ENCODE results near the gene DNAH17. TPM values are rescaled to one million over a fixed set of nuclear protein-coding genes. Genes with fewer than 3 reads are reported as not detected.

The DNAH17 gene
- total RNA-seq, 1 donor from 2014 or later: 0.81 TPM

- intact Hi-C loops (cut with DNase I): no loop called here
- DNase-seq (ENCODE audit: low spot score): no peak
These were observed 19.6 kb downstream of the DNAH17 start for GRCh38 chr17:78557598-78558039.

GRCh38 chr17:78556812-78557211 is 20.4 kb downstream of the DNAH17 start:
- intact Hi-C loops (cut with DNase I): no loop called here
- no peak for DNase-seq (ENCODE audit: low spot score)

- no peak for DNase-seq (ENCODE audit: low spot score)
- intact Hi-C loops (cut with DNase I): no loop called here
These were observed 21.3 kb downstream of the DNAH17 start for GRCh38 chr17:78555746-78556401.

- no peak for DNase-seq (ENCODE audit: low spot score)
- intact Hi-C loops (cut with DNase I): no loop called here
These were observed 26.7 kb downstream of the DNAH17 start for GRCh38 chr17:78550464-78550863.

GRCh38 chr17:78548725-78549124 is 28.5 kb downstream of the DNAH17 start:
- intact Hi-C loops (cut with DNase I): no loop called here
- no peak for DNase-seq (ENCODE audit: low spot score)

GRCh38 chr17:78547035-78547434 is 30.2 kb downstream of the DNAH17 start:
- intact Hi-C loops (cut with DNase I): no loop called here
- no peak for DNase-seq (ENCODE audit: low spot score)

GRCh38 chr17:78546476-78546875 is 30.7 kb downstream of the DNAH17 start:
- DNase-seq (ENCODE audit: low spot score): no peak
- intact Hi-C loops (cut with DNase I): no loop called here

- intact Hi-C loops (cut with DNase I): no loop called here
These were observed 32.1 kb downstream of the DNAH17 start for GRCh38 chr17:78544881-78545755.

GRCh38 chr17:78541488-78542206 is 35.5 kb downstream of the DNAH17 start:
- no peak for DNase-seq (ENCODE audit: low spot score)
- intact Hi-C loops (cut with DNase I): no loop called here

More at GRCh38 chr17:78544881-78545755, 32.1 kb downstream of the DNAH17 start:
- DNase-seq (ENCODE audit: low spot score): no peak

- intact Hi-C loops (cut with DNase I): no loop called here
- DNase-seq (ENCODE audit: low spot score): no peak
These were observed 37.4 kb downstream of the DNAH17 start for GRCh38 chr17:78539781-78540180.

GRCh38 chr17:78538033-78538776 is 39.0 kb downstream of the DNAH17 start:
- DNase-seq (ENCODE audit: low spot score): no peak
- intact Hi-C loops (cut with DNase I): no loop called here

- no peak for DNase-seq (ENCODE audit: low spot score)
- intact Hi-C loops (cut with DNase I): no loop called here
These were observed 39.9 kb downstream of the DNAH17 start for GRCh38 chr17:78537217-78537860.

GRCh38 chr17:78535273-78536197 is 41.7 kb downstream of the DNAH17 start:
- DNase-seq (ENCODE audit: low spot score): no peak
- intact Hi-C loops (cut with DNase I): no loop called here

GRCh38 chr17:78534492-78535272 is 42.5 kb downstream of the DNAH17 start:
- no peak for DNase-seq (ENCODE audit: low spot score)
- intact Hi-C loops (cut with DNase I): no loop called here

GRCh38 chr17:78532922-78533640 is 44.1 kb downstream of the DNAH17 start:
- intact Hi-C loops (cut with DNase I): no loop called here
- no peak for DNase-seq (ENCODE audit: low spot score)

GRCh38 chr17:78532311-78532710 is 44.9 kb downstream of the DNAH17 start:
- intact Hi-C loops (cut with DNase I): no loop called here
- no peak for DNase-seq (ENCODE audit: low spot score)

- intact Hi-C loops (cut with DNase I): no loop called here
- no peak for DNase-seq (ENCODE audit: low spot score)
These were observed 46.5 kb downstream of the DNAH17 start for GRCh38 chr17:78530675-78531074.

Data from cardiac septum (tissue), 1 donor.